CD14-positive monocyte (primary cell): ENCODE measurements around the gene EDARADD. TPM values are rescaled to one million over a fixed set of nuclear protein-coding genes. Genes with fewer than 3 reads are reported as not detected.

Experiments
- DNase-seq, 3 donors: peaks; one replicate each; pipeline ENCODE4 v3.0.0-alpha.2; 2011 to 2022
- H2AFZ ChIP-seq: 2 replicates; pipeline ENCODE4 v1.6.0; 2012; ENCODE audit warnings: mild to moderate bottlenecking, low read depth, low read length, inconsistent platforms; ENCODE audit not compliant: insufficient read depth, poor library complexity, severe bottlenecking
- H3K27ac ChIP-seq, 2 donors: 1 replicate in 1 of 2; 2 replicates in 1 of 2; pipeline ENCODE4 v1.5.1; 2012 to 2013; ENCODE audit warnings: low read length in 2 of 2, control low read depth in 1 of 2, inconsistent platforms in 1 of 2, low read depth in 1 of 2, mild to moderate bottlenecking in 1 of 2
- H3K27me3 ChIP-seq, 2 donors: one replicate each; pipeline versions ENCODE4 v1.6.0 to v1.6.1; 2011 to 2013; ENCODE audit warnings: low read length in 2 of 2; ENCODE audit not compliant: control insufficient read depth in 2 of 2, insufficient read depth in 2 of 2
- H3K36me3 ChIP-seq, 2 donors: replicated peaks in 1 of 2; 1 replicate in 1 of 2; 2 replicates in 1 of 2; pipeline versions ENCODE4 v1.5.1 to v1.6.1; 2012 to 2013; ENCODE audit warnings: low read length in 2 of 2, control low read depth in 1 of 2, inconsistent platforms in 1 of 2, mild to moderate bottlenecking in 1 of 2; ENCODE audit not compliant: insufficient read depth in 2 of 2, control insufficient read depth in 1 of 2
- H3K4me1 ChIP-seq, 2 donors: 1 replicate in 1 of 2; 2 replicates in 1 of 2; pipeline versions ENCODE4 v1.5.1 to v1.6.1; 2012 to 2013; ENCODE audit warnings: low read length in 2 of 2, control low read depth in 1 of 2, inconsistent platforms in 1 of 2, mild to moderate bottlenecking in 1 of 2, moderate library complexity in 1 of 2; ENCODE audit not compliant: insufficient read depth in 2 of 2, control insufficient read depth in 1 of 2
- H3K4me2 ChIP-seq: replicated peaks from 2 replicates; pipeline ENCODE3; 2012; ENCODE audit warnings: low read length, moderate library complexity, mild to moderate bottlenecking; ENCODE audit not compliant: poor library complexity, severe bottlenecking; ENCODE audit errors: extremely low read depth
- H3K4me3 ChIP-seq, 3 experiments: fragments of 200-600 bp in 1 of 3; sonication (generic) in 1 of 3; replicated peaks in 1 of 3; 1 replicate in 2 of 3; 2 replicates in 1 of 3; pipeline ENCODE4 v1.5.1; 2011 to 2013; ENCODE audit warnings: low read length in 3 of 3, mild to moderate bottlenecking in 3 of 3, control low read depth in 2 of 3, low read depth in 2 of 3, inconsistent platforms in 1 of 3, moderate library complexity in 1 of 3
- H3K79me2 ChIP-seq: 2 replicates; pipeline ENCODE4 v1.6.0; 2012; ENCODE audit warnings: mild to moderate bottlenecking, control low read depth, inconsistent platforms, low read length, moderate library complexity; ENCODE audit not compliant: insufficient read depth
- H3K9ac ChIP-seq: 2 replicates; pipeline ENCODE4 v1.6.0; 2017; ENCODE audit warnings: low read length, mild to moderate bottlenecking; ENCODE audit not compliant: insufficient read depth, poor library complexity, severe bottlenecking
- H3K9me3 ChIP-seq, 2 donors: replicated peaks in 1 of 2; 1 replicate in 1 of 2; 2 replicates in 1 of 2; pipeline versions ENCODE4 v1.5.1 to v1.6.1; 2012 to 2013; ENCODE audit warnings: low read length in 2 of 2, control low read depth in 1 of 2; ENCODE audit not compliant: control insufficient read depth in 1 of 2, insufficient read depth in 1 of 2
- H4K20me1 ChIP-seq: 2 replicates; pipeline ENCODE4 v1.6.0; 2012; ENCODE audit warnings: mild to moderate bottlenecking, low read length, control low read depth, moderate library complexity; ENCODE audit not compliant: insufficient read depth
- H3K27ac Mint-ChIP-seq, 7 donors: one replicate each; pipeline ENCODE4 v1.8.0; 2020; ENCODE audit warnings: mild to moderate bottlenecking in 7 of 7, mixed read lengths in 7 of 7, moderate library complexity in 6 of 7, inconsistent platforms in 2 of 7
- H3K27me3 Mint-ChIP-seq, 3 donors: one replicate each; pipeline ENCODE4 v1.8.0; 2021 to 2022; ENCODE audit warnings: low read depth in 3 of 3, mild to moderate bottlenecking in 3 of 3, mixed read lengths in 3 of 3, moderate library complexity in 3 of 3, inconsistent platforms in 1 of 3
- H3K36me3 Mint-ChIP-seq, 2 donors: one replicate each; pipeline ENCODE4 v1.8.0; 2020; ENCODE audit warnings: mixed read lengths in 2 of 2, inconsistent platforms in 1 of 2, mild to moderate bottlenecking in 1 of 2
- H3K4me1 Mint-ChIP-seq: one replicate; pipeline ENCODE4 v1.8.0; 2020; ENCODE audit warnings: mild to moderate bottlenecking, mixed read lengths
- H3K4me3 Mint-ChIP-seq, 2 donors: one replicate each; pipeline ENCODE4 v1.8.0; 2020; ENCODE audit warnings: mild to moderate bottlenecking in 2 of 2, mixed read lengths in 2 of 2, moderate library complexity in 1 of 2
- H3K9me3 Mint-ChIP-seq, 7 donors: one replicate each; pipeline ENCODE4 v1.8.0; 2020 to 2022; ENCODE audit warnings: mixed read lengths in 7 of 7, mild to moderate bottlenecking in 6 of 7, moderate library complexity in 6 of 7, inconsistent platforms in 2 of 7
- WGBS: methylation state at CpG from one replicate; pipeline ENCODE4 v1.1.5; 2013; ENCODE audit warnings: missing lambda C conversion rate; ENCODE audit not compliant: insufficient coverage; 5-methylcytosine and 5-hydroxymethylcytosine counted together
- intact Hi-C, 2 donors: fragments of 100-400 bp; cut with micrococcal nuclease; formaldehyde crosslinking; loops; one replicate each; pipeline versions ENCODE4 v1.15.0 to v1.15.1; 2023
- polyA plus RNA-seq, 3 donors: library from polyadenylated mRNA; depleted of rRNA in 1 of 3; unstranded in 2 of 3; stranded (reverse) in 1 of 3; fragments of 300-500 nt in 2 of 3; fragments of >200 nt in 1 of 3; fragmentation: Illumina TruSeq in 2 of 3; gene quantifications; 1 replicate in 2 of 3; 2 replicates in 1 of 3; pipeline ENCODE4 v1.2.3, GENCODE V29; 2012 to 2021
- TF ChIP-seq, protein P1 (sequence below): fragments of 200-600 bp; IDR thresholded peaks from one replicate; pipeline ENCODE4 v1.8.0; 2022; ENCODE audit warnings: antibody characterized with exemption, mild to moderate bottlenecking

The EDARADD gene
- polyA plus RNA-seq, 3 donors = not detected

DNA sequence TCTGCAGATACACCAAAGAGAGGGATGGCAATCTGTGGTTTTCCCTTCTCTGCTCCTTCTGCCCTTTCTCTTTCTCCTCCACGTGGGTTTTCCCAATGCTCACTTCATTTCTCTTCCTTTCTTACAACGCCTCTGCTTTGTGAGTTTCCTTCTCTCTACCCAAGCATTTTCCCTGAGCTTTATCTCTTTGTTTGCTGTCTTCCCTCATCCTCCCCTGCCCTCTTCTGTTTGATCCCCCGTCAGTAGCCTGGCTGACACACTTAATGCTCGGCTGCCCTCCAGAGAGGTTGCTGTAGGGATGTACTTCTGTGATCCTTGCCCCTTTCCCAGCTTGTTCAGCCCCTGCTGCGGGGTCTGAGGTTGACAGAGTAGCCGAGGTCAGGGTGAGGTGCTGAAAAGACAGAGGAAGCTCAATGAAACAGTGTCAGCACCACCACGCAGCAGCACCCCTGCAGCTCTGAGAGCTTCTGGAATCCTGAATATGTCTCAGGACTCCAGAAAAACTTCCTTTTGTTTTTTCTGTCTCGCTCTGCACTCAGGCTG lies 6.0 kb downstream of the EDARADD start:
- no peak overlapping the region for H3K4me3 ChIP-seq
- no peak for DNase-seq
- Mint-ChIP-seq H3K27me3 (peaks cover 10 to 16% (median 13%) of the 10 kb centered on the region in 3 donors), H3K4me1 (peaks cover 9% of the 10 kb centered on the region), H3K4me3 (no peak overlapping the region), H3K9me3 (peaks cover 0 to 4% (median 1%) of the 10 kb centered on the region in 7 donors), H3K27ac (no peak overlapping the region), H3K36me3 (peaks cover 0 to 2% of the 10 kb centered on the region in 2 donors)
- peaks cover 7 to 9% of the 10 kb centered on the region in 2 donors for H3K27me3 ChIP-seq
- no peak overlapping the region for H2AFZ ChIP-seq
- no peaks in the 10 kb centered on the region for H3K9me3 ChIP-seq
- 88% methylated on average over 7 of the region's 8 CpGs for WGBS
- H3K4me2 ChIP-seq = no peak overlapping the region
- no peaks in the 10 kb centered on the region for H3K36me3 ChIP-seq
- TF ChIP-seq, protein P1, sequence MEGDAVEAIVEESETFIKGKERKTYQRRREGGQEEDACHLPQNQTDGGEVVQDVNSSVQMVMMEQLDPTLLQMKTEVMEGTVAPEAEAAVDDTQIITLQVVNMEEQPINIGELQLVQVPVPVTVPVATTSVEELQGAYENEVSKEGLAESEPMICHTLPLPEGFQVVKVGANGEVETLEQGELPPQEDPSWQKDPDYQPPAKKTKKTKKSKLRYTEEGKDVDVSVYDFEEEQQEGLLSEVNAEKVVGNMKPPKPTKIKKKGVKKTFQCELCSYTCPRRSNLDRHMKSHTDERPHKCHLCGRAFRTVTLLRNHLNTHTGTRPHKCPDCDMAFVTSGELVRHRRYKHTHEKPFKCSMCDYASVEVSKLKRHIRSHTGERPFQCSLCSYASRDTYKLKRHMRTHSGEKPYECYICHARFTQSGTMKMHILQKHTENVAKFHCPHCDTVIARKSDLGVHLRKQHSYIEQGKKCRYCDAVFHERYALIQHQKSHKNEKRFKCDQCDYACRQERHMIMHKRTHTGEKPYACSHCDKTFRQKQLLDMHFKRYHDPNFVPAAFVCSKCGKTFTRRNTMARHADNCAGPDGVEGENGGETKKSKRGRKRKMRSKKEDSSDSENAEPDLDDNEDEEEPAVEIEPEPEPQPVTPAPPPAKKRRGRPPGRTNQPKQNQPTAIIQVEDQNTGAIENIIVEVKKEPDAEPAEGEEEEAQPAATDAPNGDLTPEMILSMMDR = no peak
- H4K20me1 ChIP-seq = no peaks in the 10 kb centered on the region
- no peak overlapping the region for H3K27ac ChIP-seq
- H3K4me1 ChIP-seq = peaks cover 6 to 10% of the 10 kb centered on the region in 2 donors
- H3K79me2 ChIP-seq = no peaks in the 10 kb centered on the region
- no peak overlapping the region for H3K9ac ChIP-seq
- intact Hi-C loops = no loop called here

DNA sequence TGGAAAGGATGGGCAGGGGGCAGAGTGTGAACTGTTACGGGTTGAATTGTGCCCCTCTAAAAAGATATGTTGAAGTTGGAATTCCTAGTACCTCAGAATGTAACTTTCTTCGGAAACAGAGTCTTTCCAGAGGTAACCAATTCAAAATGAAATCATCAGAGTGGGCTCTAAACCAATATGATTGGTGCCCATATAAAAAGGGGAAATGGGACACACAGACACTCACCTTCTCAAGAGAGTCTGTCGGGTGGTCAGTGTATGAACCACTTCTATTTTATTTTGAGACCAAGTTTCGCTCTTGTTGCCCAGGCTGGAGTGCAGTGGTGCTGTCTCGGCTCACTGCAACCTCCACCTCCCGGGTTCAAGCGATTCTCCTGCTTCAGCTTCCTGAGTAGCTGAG lies 7.6 kb downstream of the EDARADD start:
- intact Hi-C loops = no loop called here
- WGBS = 83% methylated on average over 3 of the region's 7 CpGs
- H3K4me1 ChIP-seq = no peaks in the 10 kb centered on the region
- no peak for DNase-seq
- H3K27ac Mint-ChIP-seq = no peak overlapping the region
- peaks cover 3 to 7% (median 5%) of the 10 kb centered on the region in 3 donors for H3K27me3 Mint-ChIP-seq
- TF ChIP-seq, protein P1 = no peak
- no peaks in the 10 kb centered on the region for H3K9me3 ChIP-seq
- no peaks in the 10 kb centered on the region for H3K9me3 Mint-ChIP-seq
- no peak overlapping the region for H2AFZ ChIP-seq
- H3K27ac ChIP-seq = no peak overlapping the region
- no peaks in the 10 kb centered on the region for H4K20me1 ChIP-seq
- H3K36me3 Mint-ChIP-seq = no peaks in the 10 kb centered on the region
- no peak overlapping the region for H3K4me2 ChIP-seq
- peaks cover 0 to 2% of the 10 kb centered on the region in 2 donors for H3K27me3 ChIP-seq
- peaks cover 2% of the 10 kb centered on the region for H3K4me1 Mint-ChIP-seq
- no peak overlapping the region for H3K4me3 Mint-ChIP-seq
- no peak overlapping the region for H3K9ac ChIP-seq
- H3K36me3 ChIP-seq = no peaks in the 10 kb centered on the region
- no peak overlapping the region for H3K4me3 ChIP-seq
- no peaks in the 10 kb centered on the region for H3K79me2 ChIP-seq
